GM19452 (cell line): ENCODE measurements around the gene MYL12A.

Source experiments
- ATAC-seq: cut with Tn5 transposase; IDR thresholded peaks from one replicate; pipeline ENCODE4 v1.9.1; 2021; ENCODE audit not compliant: unreplicated experiment

Gene MYL12A

GRCh38 chr18:3281456-3282400 lies 34.1 kb downstream of the MYL12A start:
- ATAC-seq, result no peak

GRCh38 chr18:3283253-3283863 lies 35.8 kb downstream of the MYL12A start:
- no peak for ATAC-seq

GRCh38 chr18:3283908-3284307 lies 36.3 kb downstream of the MYL12A start:
- ATAC-seq, result no peak

- no peak for ATAC-seq
Observed at GRCh38 chr18:3284501-3284900, 36.9 kb downstream of the MYL12A start.

- no peak for ATAC-seq
Observed at GRCh38 chr18:3286159-3286558, 38.6 kb downstream of the MYL12A start.

GRCh38 chr18:3293196-3293951 lies 45.8 kb downstream of the MYL12A start:
- ATAC-seq, result no peak

- no peak for ATAC-seq
Observed at GRCh38 chr18:3294435-3295080, 47.0 kb downstream of the MYL12A start.

- ATAC-seq, result peak; percentile 99
Observed at GRCh38 chr18:3297025-3297984, 49.7 kb downstream of the MYL12A start.

- ATAC-seq, result no peak
Observed at GRCh38 chr18:3304832-3305231, 57.2 kb downstream of the MYL12A start.

- peak; percentile 66 for ATAC-seq
Observed at GRCh38 chr18:3305354-3305762, 57.8 kb downstream of the MYL12A start.
